Parietal lobe (tissue), 2 donors: ENCODE measurements around the gene KNG1. TPM values are rescaled to one million over a fixed set of nuclear protein-coding genes. Genes with fewer than 3 reads are reported as not detected.

Experiments
- small RNA-seq: library from RNA; depleted of rRNA; stranded (forward); fragments of <200 nt; gene quantifications from one replicate; pipeline ENCODE3, GENCODE V24; 2014; ENCODE audit warnings: low replicate concordance
- total RNA-seq: library from RNA; depleted of rRNA; stranded (reverse); fragments of >200 nt; gene quantifications from one replicate; pipeline ENCODE4 v1.2.3, GENCODE V29; 2014

Gene KNG1
- total RNA-seq: not detected

DNA sequence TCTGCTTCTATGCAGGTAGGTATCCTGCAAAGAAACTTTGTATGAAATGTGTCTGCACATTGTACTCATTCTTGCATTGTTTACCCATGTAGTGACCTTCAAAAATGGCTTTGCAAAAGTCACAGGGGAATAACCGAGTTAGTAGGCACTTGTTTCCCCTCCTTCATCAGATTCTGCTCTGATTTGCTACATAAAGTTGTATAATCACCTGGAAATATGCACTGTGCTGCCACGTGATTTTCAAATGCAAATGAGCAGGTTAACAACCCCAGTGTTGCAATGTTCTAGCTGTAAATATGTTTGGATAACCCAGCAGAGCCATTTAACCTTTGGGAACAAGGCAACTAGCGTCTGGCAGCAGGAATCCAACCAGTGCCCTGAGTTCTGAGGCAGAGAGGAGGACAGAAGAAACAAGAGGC is at the start of gene KNG1:
Gene KNG1 (plus strand): TSS at position 321 of the 419 bp plus-strand sequence. CDS start 184 bp downstream, outside the sequence.

DNA sequence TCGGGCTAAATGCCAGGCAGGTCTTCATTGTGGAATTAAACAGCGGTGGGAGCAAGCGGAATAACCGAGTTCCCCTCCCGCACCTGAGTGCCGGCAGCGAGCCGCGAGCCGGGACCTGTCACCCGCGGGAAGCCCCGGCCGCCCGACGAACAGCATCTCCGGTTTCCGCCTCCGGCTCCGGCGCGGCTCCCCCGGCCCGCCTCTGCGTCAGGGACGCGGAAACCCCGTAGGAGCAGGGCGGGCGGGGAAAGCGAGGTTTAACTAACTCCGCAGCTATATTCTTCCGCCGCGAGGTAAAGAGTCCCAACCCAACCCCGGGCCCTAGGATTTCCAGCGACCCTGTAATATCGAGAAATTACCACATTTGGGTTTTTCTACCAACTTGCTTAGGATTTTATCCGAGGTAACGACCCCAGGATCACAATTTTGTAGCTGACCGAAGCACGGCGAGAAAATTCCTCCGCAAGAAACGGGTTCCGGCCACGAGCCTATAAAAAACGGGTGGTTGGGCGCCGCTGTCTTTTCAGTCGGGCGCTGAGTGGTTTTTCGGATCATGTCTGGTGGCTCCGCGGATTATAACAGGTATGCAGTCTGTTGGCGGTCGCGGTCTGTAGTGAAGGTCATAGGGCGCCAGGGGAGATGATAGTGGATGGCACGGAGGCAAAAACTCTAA is 66.0 kb downstream of the KNG1 start, which contains the start of gene EIF4A2:
Gene EIF4A2 (plus strand): TSS at position 520 of the 673 bp plus-strand sequence. CDS start 34 bp downstream, at position 554.

Small RNA genes lying within 50 kb of the gene (small RNA-seq; reads per million reads assigned to genes)
- gene RF00092 (not detected), gene RNU6-1105P (not detected), gene SNORA4 (not detected), gene SNORA63 (not detected), gene SNORA81 (not detected), gene SNORD2 (not detected)

Other genes starting within 250 kb of the KNG1 start
- gene CRYGS, start 173.0 kb upstream of the KNG1 start, total RNA-seq: 7.2 TPM
- 41.3 TPM for gene TBCCD1, start 150.0 kb upstream of the KNG1 start, total RNA-seq
- gene DNAJB11, start 146.6 kb upstream of the KNG1 start, total RNA-seq: 33.2 TPM
- 0.63 TPM for gene AHSG, start 104.3 kb upstream of the KNG1 start, total RNA-seq
- gene FETUB, start 77.0 kb upstream of the KNG1 start, total RNA-seq: not detected
- not detected for gene HRG, start 51.3 kb upstream of the KNG1 start, total RNA-seq
- 1,078 TPM for gene EIF4A2, start 66.2 kb downstream of the KNG1 start, total RNA-seq
- 37.6 TPM for gene RFC4, start 89.1 kb downstream of the KNG1 start, total RNA-seq
- gene ADIPOQ, start 125.4 kb downstream of the KNG1 start, total RNA-seq: not detected
- gene ST6GAL1, start 213.2 kb downstream of the KNG1 start, total RNA-seq: 110 TPM